ENCODE data around the gene NHSL1. TPM values are rescaled to one million over a fixed set of nuclear protein-coding genes. Genes with fewer than 3 reads are reported as not detected.

Gene NHSL1
- total and polyA plus RNA-seq, 2 of the 8 experiments (the other 6 are each of a cell fraction or from before 2014, with no cell fraction given), result 7.2 to 32.4 TPM

- CTCF ChIA-PET (ENCODE audit: partially characterized antibody), result interaction anchor here (1.0 to 3.3 kb wide), 4 partner anchors 10 to 96 kb away, joined by 3 to 18 read pairs (median 5); no protein-coding TSS in a partner anchor
- Histone ChIP-seq H4K20me1 (replicated peaks in 1 of 2; ENCODE audit: control insufficient read depth in 1 of 2, insufficient read depth in 2 of 2, low read length in 2 of 2) (no peaks in the 10 kb centered on the region), H3K18ac (ENCODE audit: extremely low read depth, low read length) (no peak overlapping the region), H4K8ac (ENCODE audit: extremely low read depth, insufficient read depth, low read length) (no peak overlapping the region), H3K23me2 (ENCODE audit: low read depth, low read length) (no peaks in the 10 kb centered on the region), H2BK15ac (ENCODE audit: low read length) (no peak overlapping the region), H3K9ac (replicated peaks in 1 of 4; ENCODE audit: extremely low read depth in 1 of 4, low read depth in 3 of 4, low read length in 3 of 4) (no peak overlapping the region), H3K4me3 (ENCODE audit: extremely low read depth in 1 of 4, insufficient read depth in 2 of 4, low read depth in 3 of 4, low read length in 4 of 4) (no peak overlapping the region), H2BK120ac (replicated peaks; ENCODE audit: low read depth, low read length) (no peak overlapping the region), H2BK20ac (ENCODE audit: low read length) (no peak overlapping the region), H2BK12ac (ENCODE audit: low read depth, low read length) (no peak overlapping the region), H2BK5ac (ENCODE audit: low read depth, low read length) (no peak overlapping the region), H3K4ac (replicated peaks; ENCODE audit: insufficient read length, low read depth, low read length) (no peak overlapping the region), H3K79me2 (ENCODE audit: control insufficient read depth in 1 of 2, insufficient read depth in 2 of 2, low read length in 2 of 2) (peaks cover 0 to 5% of the 10 kb centered on the region in 2 experiments; a peak in 2 of 4 replicates), H3K27me3 (replicated peaks in 1 of 4; ENCODE audit: control insufficient read depth in 3 of 4, extremely low read depth in 1 of 4, insufficient read depth in 3 of 4, low read length in 3 of 4) (no peaks in the 10 kb centered on the region), H4K5ac (ENCODE audit: insufficient read length, low read depth, low read length) (no peak overlapping the region), H3K9me3 (ENCODE audit: insufficient read depth in 2 of 2, low read depth in 1 of 2, low read length in 1 of 2) (no peaks in the 10 kb centered on the region), H3K36me3 (ENCODE audit: control insufficient read depth in 2 of 4, insufficient read depth in 4 of 4, low read length in 3 of 4) (no peaks in the 10 kb centered on the region), H3K4me1 (replicated peaks in 1 of 4; ENCODE audit: control insufficient read depth in 3 of 4, insufficient read depth in 4 of 4, low read length in 3 of 4) (peaks cover 1 to 14% (median 6%) of the 10 kb centered on the region in 4 experiments; a peak in 4 of 7 replicates), H2AK5ac (ENCODE audit: low read depth, low read length) (no peak overlapping the region), H3K4me2 (ENCODE audit: insufficient read depth in 1 of 2, low read depth in 2 of 2, low read length in 2 of 2) (no peak overlapping the region), H3K79me1 (ENCODE audit: low read depth, low read length) (no peaks in the 10 kb centered on the region; the same call in 1 of the 2 replicates), H3K14ac (ENCODE audit: insufficient read length) (no peak overlapping the region), H4K91ac (replicated peaks; ENCODE audit: insufficient read length, low read length) (no peak overlapping the region), H3K27ac (ENCODE audit: low read depth, low read length) (no peak overlapping the region), H2AFZ (ENCODE audit: low read length) (no peak overlapping the region), H3K56ac (replicated peaks; ENCODE audit: insufficient read length, low read depth, low read length) (no peak overlapping the region), H3K23ac (ENCODE audit: insufficient read length) (no peak overlapping the region)
- POLR2A ChIA-PET (ENCODE audit: partially characterized antibody), result no interaction called here
- 90% methylated on average over 4 of the region's 4 CpGs; no CpG with 5 or more reads in 1 of the 2 experiments for WGBS, 2 experiments (ENCODE audit: extremely low coverage in 1 of 2, insufficient coverage in 1 of 2, insufficient read length in 1 of 2, insufficient replicate concordance in 2 of 2, low coverage in 1 of 2, low lambda C conversion rate in 2 of 2, missing lambda C conversion rate in 1 of 2)
- no peak for DNase-seq (ENCODE audit: low read depth in 1 of 2, low spot score in 2 of 2)
- FAIRE-seq, result no peak
- no peak for TF ChIP-seq ZNF274 (IDR thresholded peaks at IDR 0.05; ENCODE audit: borderline replicate concordance, extremely low read depth, low read length)
- no peak for TF ChIP-seq GABPA (IDR thresholded peaks at IDR 0.05; ENCODE audit: borderline replicate concordance, insufficient read depth, low read length)
- no peak for TF ChIP-seq POLR2AphosphoS5 (IDR thresholded peaks at IDR 0.05; ENCODE audit: low read depth, low read length)
- no peak for TF ChIP-seq POU5F1 (IDR thresholded peaks at IDR 0.05; ENCODE audit: low read depth, low read length)
- TF ChIP-seq ATF2 (IDR thresholded peaks at IDR 0.05; ENCODE audit: low read length), result no peak
These were observed 26.1 kb upstream of the NHSL1 start for GRCh38 chr6:138525355-138525754.
